Epidermal melanocyte (primary cell): ENCODE results near the gene METTL26.
A peak's percentile ranks its signal among the peaks of the same experiment; 100 is the strongest.

ENCODE experiments used
- DNase-seq: peaks from one replicate; pipeline ENCODE4 v3.0.0; 2011; ENCODE audit warnings: low spot score; ENCODE audit not compliant: insufficient read length

Gene METTL26

DNA sequence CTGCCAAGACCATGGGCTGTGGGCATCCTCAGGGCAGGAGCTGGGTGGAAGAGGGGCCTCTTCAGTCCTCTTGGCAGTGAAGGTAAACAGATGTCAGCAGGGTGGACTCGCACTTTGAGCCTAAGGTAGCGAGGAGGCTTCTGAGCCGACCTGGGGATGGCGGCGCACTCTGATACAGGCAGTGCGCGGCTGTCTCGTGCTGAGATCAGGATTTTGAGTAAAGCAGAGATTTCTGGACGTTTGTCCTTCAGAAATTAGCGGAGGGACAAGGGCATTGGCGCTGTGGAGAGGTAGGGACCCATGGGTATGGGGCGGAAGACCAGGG, 39.4 kb downstream of the METTL26 start:
- DNase-seq = no peak

DNA sequence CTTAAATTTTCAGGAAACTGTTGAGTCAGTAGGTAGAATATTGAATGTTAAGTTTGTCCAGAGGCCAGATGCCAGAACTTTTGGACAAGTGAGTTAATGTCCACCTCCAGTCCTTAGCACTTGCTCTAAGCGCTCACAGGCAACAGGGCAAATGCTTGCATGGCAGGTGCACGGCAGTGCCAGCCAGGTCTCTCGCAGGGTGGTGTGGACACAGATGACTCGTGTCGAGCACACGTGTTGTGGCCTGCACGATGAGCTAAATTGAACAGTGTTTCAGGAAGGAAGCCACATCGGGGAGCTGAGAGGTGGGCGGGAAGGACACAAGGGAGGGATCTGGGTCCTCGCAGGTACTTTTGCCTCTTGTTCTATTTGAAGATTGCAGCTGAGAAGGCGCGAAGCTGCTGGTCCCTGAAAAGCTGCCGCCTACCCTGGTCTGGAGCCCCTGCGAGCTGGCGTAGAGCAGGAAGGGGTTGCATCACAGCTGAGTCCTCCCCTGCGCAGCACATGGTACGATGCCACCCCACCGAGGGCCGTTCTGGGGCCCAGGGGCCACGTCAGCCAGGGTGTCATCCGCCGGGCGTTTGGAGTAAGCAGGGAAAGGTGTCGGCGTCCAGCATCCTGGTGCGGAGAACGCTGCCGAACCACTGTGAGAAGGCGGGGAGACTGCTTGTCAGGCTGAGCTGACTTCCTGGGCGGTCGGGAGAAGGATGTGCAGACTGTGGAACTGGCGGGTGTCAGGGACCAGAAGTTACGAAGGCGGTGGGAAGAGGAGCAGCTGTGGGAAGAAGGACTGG, 40.0 kb downstream of the METTL26 start:
- no peak for DNase-seq

DNA sequence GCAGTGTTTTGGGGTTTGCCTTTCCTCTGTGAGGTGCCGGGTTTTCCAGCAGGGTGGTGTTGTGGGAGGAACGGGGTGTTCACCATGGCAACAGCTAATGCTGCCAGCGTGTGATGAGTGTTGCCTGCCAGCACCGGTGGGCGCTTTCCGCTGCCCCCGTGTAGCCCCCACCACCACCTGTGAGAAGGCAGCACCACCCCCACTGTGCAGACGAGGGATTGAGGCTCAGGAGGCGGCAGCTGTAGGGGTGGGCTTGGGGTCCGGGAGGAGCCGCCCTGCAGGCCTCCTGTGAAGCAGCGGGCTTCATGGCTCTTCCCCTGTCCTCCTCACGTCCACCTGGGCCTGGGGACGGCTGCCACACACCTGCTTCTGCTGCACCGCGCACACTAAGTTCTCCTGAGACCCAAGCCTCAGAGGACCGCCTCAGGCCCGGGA, 41.0 kb downstream of the METTL26 start:
- DNase-seq = no peak

DNA sequence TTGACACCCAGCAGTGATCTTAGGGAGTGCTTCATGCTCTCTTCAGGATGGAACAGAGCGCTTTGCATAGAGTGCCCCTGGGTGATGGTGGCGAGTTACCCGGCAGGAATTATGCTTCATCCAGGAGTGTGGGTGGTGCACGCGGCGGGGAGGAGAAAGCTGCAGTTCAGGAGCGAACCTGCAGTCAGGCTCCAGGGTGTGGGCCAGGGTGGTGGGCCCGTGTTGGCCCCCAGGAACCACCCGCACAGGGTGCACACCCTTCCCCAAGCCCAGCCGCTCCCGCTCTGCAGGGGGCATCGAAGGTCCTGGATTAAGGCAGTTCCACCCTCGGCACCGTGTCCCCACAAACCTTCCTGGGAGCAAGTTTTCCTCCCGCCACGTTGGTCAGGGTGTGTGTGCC, 42.3 kb downstream of the METTL26 start:
- DNase-seq = no peak

DNA sequence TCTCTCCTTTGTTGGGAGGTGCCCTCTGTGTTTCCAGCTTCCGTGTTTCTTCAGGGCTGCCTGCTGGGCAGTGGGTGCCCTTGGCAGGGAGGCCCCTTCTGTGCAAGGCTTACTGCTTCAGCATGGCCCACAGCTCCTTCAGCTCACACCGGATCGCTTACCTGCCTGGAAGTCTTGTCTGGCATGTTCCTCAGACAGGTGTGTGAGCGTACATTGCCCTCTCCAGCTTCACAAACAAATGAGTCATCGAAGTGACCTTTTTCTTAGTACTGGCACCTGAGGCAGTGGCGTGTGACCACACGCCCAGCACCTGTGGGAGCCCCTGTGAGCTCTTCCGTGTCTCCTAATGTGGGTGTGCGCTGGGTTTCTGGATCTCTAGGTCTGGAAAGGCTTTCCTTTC, 42.7 kb downstream of the METTL26 start:
- DNase-seq = no peak

DNA sequence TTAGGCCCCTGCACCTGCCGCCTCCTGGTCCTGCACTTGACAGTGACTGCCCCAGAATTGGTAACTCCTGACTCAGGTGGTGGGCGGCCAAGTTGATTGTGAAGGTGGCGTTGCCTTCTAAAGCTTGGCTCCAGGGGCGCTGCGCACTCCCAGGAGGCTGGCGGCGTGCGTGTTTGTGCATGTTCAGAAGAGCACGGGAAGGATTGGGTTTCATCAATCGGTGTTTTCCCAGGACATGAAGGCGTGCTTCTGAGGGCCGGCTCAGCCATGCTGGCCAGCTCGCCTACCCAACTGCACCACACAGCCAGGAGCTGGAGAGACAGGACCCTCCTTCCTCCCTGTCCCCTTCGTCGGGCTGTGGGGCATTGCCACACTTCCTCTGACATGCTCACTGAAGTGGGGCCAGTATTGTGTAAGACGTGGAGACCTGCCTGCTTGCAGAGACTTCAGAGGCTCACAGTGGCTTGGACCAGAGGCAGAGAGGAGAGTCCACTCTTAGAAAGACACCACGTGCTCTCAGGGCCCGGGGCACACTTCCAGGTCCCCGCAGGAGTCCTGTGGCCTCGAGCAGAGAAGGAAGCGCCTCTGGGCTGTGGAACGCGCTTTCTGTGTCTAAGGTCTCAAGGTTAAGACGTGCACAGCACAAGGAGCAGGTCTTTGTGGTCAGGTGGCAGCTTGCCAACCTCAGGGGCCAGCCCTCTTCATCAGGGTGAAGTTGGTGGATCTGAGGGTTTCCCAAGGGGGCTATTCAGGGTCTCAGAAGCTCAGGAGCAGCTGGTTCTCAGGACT, 43.4 kb downstream of the METTL26 start:
- no peak for DNase-seq

DNA sequence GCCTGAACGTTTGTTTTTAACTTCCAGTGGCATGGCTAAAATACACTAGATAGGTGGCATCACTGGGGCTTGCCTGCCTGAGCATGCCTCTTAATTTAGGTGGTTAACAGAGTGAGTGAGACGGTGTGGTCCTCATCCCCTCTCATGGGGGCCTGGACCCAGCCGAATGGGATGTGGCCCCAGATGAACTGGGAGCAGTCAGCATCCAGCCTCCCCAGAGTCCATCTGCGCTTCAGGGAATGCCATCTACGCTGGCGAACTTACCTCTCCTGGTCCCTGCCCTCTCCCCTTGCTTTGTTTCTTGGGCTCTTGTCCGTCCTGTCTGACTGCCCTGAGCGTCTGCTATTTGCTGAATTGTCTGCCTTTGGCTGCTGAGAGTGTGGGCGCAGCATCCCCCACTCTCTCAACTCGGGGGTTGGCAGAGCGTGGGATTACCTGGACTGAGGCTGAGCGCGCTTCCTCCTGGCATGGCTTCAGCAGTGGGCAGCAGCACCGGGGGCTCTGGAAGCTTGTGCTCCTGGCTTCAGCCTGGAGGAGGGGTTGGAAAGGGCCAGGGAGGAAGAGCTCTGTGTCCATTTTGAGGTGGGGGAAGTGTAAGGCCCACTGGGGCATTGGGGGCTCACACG, 44.1 kb downstream of the METTL26 start:
- DNase-seq = no peak

DNA sequence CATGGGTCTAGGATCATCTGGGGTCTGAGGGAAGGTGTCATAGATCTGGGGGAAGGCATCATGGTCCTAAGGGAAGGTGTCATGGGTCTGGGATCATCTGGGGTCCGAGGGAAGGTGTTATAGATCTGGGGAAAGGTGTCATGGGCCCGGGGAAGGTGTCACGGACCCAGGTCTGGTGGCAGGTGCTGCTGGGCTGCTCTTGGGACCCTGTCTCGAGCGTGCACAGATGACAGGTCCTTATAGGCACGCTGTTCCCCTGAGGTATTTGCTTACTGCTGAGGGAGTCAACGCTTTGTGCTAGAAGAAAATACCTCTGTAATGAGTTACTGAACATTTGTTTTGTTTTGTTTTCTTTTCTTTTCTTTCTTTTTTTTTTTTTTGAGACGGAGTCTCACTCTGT, 44.9 kb downstream of the METTL26 start:
- no peak for DNase-seq

DNA sequence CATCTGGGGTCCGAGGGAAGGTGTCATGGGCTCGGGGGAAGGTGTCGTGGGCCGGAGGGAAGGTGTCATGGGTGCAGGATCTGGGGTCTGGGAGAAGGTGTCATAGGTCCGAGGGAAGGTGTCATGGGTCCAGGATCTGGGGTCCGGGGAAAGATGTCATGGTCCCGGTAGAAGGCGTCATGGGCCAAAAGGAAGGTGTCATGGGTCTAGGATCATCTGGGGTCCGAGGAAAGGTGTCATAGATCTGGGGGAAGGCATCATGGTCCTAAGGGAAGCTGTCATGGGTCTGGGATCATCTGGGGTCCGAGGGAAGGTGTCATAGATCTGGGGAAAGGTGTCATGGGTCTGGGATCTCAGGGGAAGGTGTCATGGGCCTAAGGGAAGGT, 45.3 kb downstream of the METTL26 start:
- DNase-seq = no peak

DNA sequence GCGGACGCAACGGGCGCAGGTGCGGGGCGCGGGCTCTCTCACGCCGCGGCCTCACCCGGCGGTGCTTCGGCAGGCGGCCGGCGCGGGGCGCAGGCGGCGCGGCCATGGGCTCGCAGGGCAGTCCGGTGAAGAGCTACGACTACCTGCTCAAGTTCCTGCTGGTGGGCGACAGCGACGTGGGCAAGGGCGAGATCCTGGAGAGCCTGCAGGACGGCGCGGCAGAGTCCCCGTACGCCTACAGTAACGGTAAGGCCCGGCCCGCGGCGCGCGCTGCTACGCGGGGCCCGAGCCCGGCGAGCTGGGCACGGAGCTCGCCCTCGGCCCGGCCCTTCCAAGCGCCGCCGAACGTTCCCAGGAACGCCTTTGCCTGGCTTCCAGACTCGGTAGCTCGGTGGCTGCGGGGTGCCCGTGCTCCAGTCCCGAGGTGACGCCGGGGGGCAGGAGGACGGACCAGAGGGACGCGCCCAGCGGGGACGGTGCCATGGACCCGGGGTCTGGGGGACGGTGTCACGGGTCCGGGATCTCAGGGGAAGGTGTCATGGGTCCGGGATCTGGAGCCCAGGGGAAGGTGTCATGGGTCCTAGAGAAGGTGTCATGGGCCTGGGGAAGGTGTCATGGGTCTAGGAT, 45.8 kb downstream of the METTL26 start:
- DNase-seq = no peak

DNA sequence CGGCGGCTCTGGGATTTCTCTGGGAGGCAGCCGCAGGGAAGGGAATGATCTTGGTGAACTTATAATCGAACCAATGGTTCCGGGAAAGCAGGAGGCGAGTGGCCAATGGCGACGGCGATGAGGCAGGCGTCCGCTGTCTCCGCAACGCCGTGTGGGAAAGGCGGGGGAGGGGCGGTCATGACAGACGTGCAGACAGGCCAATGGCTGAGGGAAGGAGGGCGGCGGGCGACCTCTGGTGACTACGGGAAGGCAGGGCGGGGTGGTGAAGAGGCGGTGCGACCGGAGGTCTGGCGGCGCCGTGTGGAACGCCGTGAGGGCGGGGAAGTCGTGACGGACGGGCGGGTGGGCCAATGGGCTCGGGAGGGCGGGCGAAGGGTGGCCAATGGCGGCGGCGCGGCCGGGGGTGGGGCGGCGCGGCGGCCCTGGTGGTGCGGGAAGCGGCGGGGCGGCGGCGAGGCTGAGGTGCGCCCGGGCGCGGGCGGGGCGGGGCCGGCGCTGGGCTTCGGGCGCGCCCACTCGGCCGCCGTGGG, 46.4 kb downstream of the METTL26 start, which contains the start of gene RAB40C:
Gene RAB40C, plus strand, starts transcription at position 409 of the 530 bp plus-strand sequence. CDS start 226 bp downstream, outside the sequence.
- peak; percentile 93 for DNase-seq

DNA sequence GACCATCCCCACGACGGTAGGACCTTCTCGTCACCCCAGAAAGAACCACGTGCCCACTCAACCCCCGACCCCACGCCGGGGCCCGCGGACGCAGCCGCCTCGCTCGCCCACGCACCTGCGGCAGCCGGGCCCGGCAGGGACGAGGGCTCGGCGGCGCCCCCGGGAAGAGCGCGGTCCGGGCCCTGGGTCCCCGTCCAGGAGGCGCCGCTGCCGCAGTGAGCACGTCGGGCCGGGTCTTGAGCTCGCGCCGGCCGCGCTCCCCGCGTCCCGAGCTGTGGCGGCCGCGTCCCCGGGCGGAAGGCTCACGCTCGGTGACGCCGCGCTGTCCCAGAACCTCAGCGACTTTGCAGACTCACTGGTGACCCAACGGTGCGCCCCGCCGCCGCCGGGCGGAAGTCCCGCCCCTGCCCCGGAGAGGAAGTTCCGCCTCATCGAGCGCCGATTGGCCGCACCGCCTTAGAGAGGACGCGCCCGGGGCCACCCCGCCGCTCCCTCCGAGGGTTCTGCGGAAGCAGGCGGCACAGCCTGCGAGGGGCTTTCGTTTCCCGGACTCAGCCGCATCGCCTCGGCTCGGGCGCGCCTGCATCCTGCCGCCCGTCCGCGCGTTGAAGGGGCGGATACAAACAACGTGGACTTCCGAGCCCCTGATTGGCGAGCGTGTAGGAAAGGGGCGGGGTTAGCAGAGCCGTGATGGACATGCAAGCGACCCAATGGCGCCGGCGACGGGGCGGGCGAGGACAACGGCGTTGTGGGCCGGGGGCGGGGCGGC, 47.0 kb downstream of the METTL26 start:
- peak; percentile 94 for DNase-seq

DNA sequence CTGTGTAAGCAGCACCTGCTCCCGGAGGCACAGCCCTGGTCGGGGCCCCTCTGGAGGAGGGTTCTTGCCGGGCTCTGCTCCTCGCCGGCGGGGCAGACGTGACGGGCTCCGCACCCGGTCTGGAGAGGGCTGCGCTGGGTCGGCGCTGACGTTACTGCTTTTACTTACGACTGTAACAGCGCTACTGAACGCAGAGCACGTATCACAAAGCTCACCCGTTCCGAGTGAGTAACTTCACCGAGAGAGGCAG, 47.5 kb downstream of the METTL26 start:
- no peak for DNase-seq

DNA sequence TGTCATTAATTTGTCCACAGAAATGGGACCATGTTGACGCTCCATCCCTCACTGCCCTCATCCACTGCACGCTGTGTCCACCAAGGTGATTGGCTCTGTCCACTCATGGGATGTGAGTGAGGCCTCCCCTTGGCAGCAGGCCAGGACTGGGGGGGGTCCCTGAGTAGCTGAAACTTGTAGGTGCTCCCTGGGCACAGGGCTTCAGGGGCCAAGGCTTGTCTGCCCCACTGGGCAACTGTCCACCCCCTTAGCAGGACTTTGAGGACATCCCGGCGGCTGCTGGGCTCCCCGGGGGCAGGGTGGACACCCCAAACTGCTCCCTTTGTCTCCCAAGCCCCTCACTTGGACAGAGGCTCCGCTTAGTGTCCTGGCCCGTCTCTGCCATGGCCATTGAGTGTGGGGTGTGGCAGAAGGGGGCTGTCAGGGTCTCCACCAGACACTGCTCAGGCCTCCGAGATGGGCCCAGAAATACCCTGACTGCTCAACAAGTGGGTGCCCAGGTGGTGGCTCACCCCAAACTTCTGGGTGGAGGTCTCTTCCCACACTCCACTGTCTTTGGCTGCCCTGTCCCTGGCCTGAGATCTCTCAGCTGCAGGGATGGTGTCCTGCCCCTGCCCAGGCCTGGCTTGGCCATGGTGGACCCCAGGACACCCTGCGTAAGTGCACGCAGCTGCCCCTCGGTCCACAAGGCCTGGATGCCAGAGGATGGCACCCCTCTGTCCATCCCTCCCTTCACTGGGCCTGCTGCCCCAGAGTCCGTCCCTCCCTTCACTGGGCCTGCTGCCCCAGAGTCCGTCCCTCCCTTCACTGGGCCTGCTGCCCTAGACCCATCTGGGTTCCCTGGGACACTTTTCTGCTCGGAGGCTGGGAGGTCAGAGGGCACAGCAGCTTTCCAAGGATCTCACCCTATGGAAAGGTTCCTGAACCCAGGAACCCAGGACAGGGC, 49.2 kb downstream of the METTL26 start:
- no peak for DNase-seq

DNA sequence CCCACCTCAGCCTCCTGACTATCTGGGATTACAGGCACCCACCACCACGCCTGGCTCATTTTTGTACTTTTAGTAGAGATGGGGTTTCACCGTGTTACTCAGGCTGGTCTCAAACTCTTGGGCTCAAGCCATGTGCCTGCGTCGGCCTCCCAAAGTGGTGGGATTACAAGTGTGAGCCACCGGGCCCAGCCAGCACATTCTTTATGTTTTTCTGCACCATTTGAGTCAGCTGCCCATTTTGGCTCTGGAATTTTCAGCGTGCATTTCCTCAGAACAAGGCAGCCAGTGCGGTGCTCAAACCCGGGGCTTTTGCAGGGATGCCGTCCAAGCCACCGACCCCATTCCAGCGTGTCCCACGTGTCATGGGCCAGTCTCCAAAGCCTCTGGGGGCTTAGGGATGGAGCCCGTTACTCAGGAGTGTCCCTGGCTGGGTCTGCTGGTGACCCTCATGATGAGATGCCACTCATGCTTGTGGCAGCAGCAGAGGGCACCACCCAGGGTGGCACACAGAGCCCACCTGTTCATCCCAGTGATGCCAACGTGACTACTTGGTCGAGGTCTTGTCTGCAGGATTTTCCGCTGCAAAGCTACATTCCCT, 50.0 kb downstream of the METTL26 start:
- DNase-seq = no peak

DNA sequence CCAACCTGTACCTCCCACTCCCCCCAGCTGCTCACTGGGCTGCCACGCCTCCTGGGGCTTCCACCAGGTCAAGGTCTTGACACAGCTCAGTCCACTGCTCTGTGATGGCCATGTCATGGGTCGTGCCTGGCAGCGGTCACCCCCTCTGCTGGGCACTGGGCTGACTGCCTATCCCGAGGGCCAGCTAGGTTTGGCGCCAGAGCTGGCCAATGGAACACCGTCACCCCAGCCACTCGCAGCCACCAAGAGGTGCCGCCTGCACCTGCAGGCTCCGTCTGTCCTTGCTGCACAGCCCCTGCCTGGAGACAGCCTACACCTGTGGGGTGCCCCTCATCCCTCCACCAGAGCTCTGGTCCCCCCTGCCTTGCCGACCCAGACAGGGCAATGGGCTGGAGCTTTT, 50.8 kb downstream of the METTL26 start:
- DNase-seq = no peak
